Measurements from ENCODE around the gene LTBP1.

Gene LTBP1

DNA sequence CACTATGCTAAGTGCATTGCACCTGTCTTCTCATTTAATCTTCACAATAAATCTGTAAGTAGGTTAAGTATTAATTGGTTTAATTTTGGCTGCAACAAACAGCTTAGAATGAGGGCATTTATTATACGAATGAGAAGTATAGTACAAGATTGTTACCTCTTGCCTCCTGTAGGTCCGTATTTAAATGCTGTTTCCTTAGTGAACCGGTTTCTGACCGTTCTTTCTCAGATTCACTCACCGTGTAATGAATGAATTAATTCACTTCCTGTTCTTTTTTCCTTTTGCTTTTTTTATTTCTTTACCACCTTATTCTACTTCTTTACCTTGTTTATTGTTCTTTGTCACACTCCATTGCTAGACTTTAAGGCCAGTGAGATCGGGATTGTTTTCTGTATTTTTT is 375.9 kb downstream of the LTBP1 start:
- no peak for TF ChIP-seq FOXM1 (IDR thresholded peaks at IDR 0.05; ENCODE audit: borderline replicate concordance, low read depth)
- no peak for TF ChIP-seq EGR1 (IDR thresholded peaks at IDR 0.05)
- TF ChIP-seq, protein P1, sequence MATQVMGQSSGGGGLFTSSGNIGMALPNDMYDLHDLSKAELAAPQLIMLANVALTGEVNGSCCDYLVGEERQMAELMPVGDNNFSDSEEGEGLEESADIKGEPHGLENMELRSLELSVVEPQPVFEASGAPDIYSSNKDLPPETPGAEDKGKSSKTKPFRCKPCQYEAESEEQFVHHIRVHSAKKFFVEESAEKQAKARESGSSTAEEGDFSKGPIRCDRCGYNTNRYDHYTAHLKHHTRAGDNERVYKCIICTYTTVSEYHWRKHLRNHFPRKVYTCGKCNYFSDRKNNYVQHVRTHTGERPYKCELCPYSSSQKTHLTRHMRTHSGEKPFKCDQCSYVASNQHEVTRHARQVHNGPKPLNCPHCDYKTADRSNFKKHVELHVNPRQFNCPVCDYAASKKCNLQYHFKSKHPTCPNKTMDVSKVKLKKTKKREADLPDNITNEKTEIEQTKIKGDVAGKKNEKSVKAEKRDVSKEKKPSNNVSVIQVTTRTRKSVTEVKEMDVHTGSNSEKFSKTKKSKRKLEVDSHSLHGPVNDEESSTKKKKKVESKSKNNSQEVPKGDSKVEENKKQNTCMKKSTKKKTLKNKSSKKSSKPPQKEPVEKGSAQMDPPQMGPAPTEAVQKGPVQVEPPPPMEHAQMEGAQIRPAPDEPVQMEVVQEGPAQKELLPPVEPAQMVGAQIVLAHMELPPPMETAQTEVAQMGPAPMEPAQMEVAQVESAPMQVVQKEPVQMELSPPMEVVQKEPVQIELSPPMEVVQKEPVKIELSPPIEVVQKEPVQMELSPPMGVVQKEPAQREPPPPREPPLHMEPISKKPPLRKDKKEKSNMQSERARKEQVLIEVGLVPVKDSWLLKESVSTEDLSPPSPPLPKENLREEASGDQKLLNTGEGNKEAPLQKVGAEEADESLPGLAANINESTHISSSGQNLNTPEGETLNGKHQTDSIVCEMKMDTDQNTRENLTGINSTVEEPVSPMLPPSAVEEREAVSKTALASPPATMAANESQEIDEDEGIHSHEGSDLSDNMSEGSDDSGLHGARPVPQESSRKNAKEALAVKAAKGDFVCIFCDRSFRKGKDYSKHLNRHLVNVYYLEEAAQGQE (IDR thresholded peaks at IDR 0.05; ENCODE audit: low read depth), result no peak
- TF ChIP-seq EP300 (IDR thresholded peaks at IDR 0.05; ENCODE audit: borderline replicate concordance), result no peak
- TF ChIP-seq, protein P2, sequence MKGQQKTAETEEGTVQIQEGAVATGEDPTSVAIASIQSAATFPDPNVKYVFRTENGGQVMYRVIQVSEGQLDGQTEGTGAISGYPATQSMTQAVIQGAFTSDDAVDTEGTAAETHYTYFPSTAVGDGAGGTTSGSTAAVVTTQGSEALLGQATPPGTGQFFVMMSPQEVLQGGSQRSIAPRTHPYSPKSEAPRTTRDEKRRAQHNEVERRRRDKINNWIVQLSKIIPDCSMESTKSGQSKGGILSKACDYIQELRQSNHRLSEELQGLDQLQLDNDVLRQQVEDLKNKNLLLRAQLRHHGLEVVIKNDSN (IDR thresholded peaks at IDR 0.05), result no peak
- no peak for TF ChIP-seq NFIC (IDR thresholded peaks at IDR 0.05)
- TF ChIP-seq TEAD4 (IDR thresholded peaks at IDR 0.05), result no peak
- TF ChIP-seq CEBPB (IDR thresholded peaks at IDR 0.05), result no peak
- no peak for TF ChIP-seq TCF12 (IDR thresholded peaks at IDR 0.05; ENCODE audit: low read depth)
- no peak for TF ChIP-seq RAD21 (IDR thresholded peaks at IDR 0.05; ENCODE audit: low read depth)

DNA sequence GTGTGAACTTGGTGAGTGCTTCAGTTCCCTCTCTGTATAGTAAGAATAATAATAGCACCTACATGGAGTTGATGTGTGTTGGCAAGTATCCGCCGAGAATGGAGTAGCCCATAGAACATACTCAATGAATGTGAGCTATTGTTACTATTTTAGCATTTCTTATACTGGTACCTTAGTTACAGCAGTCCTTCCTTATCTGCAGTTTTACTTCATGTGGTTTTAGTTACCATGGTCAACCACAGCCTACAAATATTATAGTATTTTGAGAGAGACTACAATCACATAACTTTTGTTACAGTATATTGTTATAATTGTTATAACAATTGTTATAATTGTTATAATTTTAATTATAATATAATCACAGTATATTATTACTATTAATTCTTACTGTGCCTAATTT is 377.2 kb downstream of the LTBP1 start:
- TF ChIP-seq ZBTB7A (IDR thresholded peaks at IDR 0.05; ENCODE audit: low read depth), result no peak
- TF ChIP-seq, protein P3, sequence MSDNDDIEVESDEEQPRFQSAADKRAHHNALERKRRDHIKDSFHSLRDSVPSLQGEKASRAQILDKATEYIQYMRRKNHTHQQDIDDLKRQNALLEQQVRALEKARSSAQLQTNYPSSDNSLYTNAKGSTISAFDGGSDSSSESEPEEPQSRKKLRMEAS (IDR thresholded peaks at IDR 0.05), result no peak
- no peak for TF ChIP-seq TEAD4 (IDR thresholded peaks at IDR 0.05)
- TF ChIP-seq, protein P1 (IDR thresholded peaks at IDR 0.05; ENCODE audit: low read depth), result no peak
- no peak for TF ChIP-seq CREB1 (IDR thresholded peaks at IDR 0.05; ENCODE audit: low read depth)
- TF ChIP-seq RAD21 (IDR thresholded peaks at IDR 0.05; ENCODE audit: low read depth), result no peak
- TF ChIP-seq YY1 (IDR thresholded peaks at IDR 0.05; ENCODE audit: low read depth), result no peak
- TF ChIP-seq NFIC (IDR thresholded peaks at IDR 0.05), result no peak

DNA sequence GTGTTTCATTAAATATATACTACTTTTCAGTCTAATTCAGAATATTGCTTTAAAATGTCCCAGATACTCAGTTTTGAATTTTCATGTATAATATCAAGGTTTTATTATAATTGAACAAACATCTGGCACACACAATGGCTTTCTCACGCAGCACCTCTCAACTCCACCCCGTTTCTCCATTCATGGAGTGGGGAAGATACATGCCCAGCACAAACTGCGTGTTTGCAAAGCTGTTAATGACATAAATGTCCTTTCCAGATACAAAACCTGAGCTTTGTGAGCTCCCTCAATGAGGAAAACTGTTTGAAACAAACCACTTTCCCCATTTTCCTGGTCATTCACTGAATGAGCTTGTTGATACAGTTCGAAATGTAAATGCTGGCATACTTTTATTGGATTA is 379.3 kb downstream of the LTBP1 start:
- TF ChIP-seq TEAD4 (IDR thresholded peaks at IDR 0.05) (no peak), TAF1 (IDR thresholded peaks at IDR 0.05; ENCODE audit: low read depth) (no peak), CREB1 (IDR thresholded peaks at IDR 0.05; ENCODE audit: low read depth) (no peak), NFIC (IDR thresholded peaks at IDR 0.05) (no peak)
- TF ChIP-seq, protein P1 (IDR thresholded peaks at IDR 0.05; ENCODE audit: low read depth), result no peak

DNA sequence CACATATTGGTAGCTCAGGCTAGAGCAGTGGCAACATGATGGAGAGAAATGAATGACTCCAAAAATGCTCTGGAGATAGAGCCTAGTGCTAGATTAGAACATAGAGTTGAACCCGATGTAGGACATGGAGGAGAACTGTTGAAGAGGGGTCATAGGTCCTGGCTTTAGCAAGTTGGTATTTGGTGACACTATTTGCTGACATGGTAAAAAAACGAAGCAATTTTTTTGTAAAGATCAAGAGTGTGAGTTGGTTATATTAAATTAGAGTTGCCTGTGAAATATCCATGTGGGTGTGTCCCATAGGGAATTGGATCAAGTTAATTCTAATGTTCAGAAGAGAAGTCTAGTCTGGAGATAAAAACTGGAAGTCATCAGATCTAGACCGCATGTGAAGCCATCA is 386.7 kb downstream of the LTBP1 start:
- no peak for TF ChIP-seq RAD21 (IDR thresholded peaks at IDR 0.05; ENCODE audit: low read depth)
- TF ChIP-seq, protein P1 (IDR thresholded peaks at IDR 0.05; ENCODE audit: low read depth), result no peak
- no peak for TF ChIP-seq TAF1 (IDR thresholded peaks at IDR 0.05; ENCODE audit: low read depth)
- TF ChIP-seq YY1 (IDR thresholded peaks at IDR 0.05; ENCODE audit: low read depth), result no peak
- TF ChIP-seq, protein P2 (IDR thresholded peaks at IDR 0.05), result no peak
- no peak for TF ChIP-seq EGR1 (IDR thresholded peaks at IDR 0.05)
- no peak for TF ChIP-seq CEBPB (IDR thresholded peaks at IDR 0.05)
- TF ChIP-seq NFIC (IDR thresholded peaks at IDR 0.05), result no peak
- no peak for TF ChIP-seq FOXM1 (IDR thresholded peaks at IDR 0.05; ENCODE audit: borderline replicate concordance, low read depth)
- TF ChIP-seq ZBTB7A (IDR thresholded peaks at IDR 0.05; ENCODE audit: low read depth), result no peak
- TF ChIP-seq EP300 (IDR thresholded peaks at IDR 0.05; ENCODE audit: borderline replicate concordance), result no peak
- TF ChIP-seq, protein P3 (IDR thresholded peaks at IDR 0.05), result no peak
- no peak for TF ChIP-seq CREB1 (IDR thresholded peaks at IDR 0.05; ENCODE audit: low read depth)
- TF ChIP-seq TCF12 (IDR thresholded peaks at IDR 0.05; ENCODE audit: low read depth), result no peak
- no peak for TF ChIP-seq TEAD4 (IDR thresholded peaks at IDR 0.05)

Data from Ishikawa (cell line).